Mesothelial cell of epicardium (in vitro differentiated cells): Measurements from ENCODE around the gene PACRG. TPM values are rescaled to one million over a fixed set of nuclear protein-coding genes. Genes with fewer than 3 reads are reported as not detected.

ENCODE experiments used
- DNase-seq, 2 experiments: peaks; one replicate each; pipeline ENCODE4 v3.0.0; 2021; ENCODE audit warnings: low spot score in 2 of 2; ENCODE audit not compliant: unreplicated experiment in 2 of 2
- H3K27ac Mint-ChIP-seq: 2 replicates; pipeline ENCODE4 v1.8.0; 2021; ENCODE audit warnings: mixed read lengths
- H3K27me3 Mint-ChIP-seq: 2 replicates; pipeline ENCODE4 v1.8.0; 2021; ENCODE audit warnings: low read depth, mixed read lengths
- H3K36me3 Mint-ChIP-seq: 2 replicates; pipeline ENCODE4 v1.8.0; 2021; ENCODE audit warnings: mixed read lengths
- H3K4me1 Mint-ChIP-seq: 2 replicates; pipeline ENCODE4 v1.8.0; 2021; ENCODE audit warnings: mixed read lengths
- H3K4me3 Mint-ChIP-seq: 2 replicates; pipeline ENCODE4 v1.8.0; 2021; ENCODE audit warnings: mild to moderate bottlenecking, moderate library complexity, mixed read lengths
- H3K9me3 Mint-ChIP-seq: 2 replicates; pipeline ENCODE4 v1.8.0; 2021; ENCODE audit warnings: mixed read lengths
- CTCF ChIP-seq: fragments of 200-600 bp; sonication (generic); IDR thresholded peaks from one replicate; pipeline ENCODE4 v1.5.0; 2021; ENCODE audit warnings: antibody characterized with exemption; ENCODE audit not compliant: unreplicated experiment
- total RNA-seq: library from RNA; stranded (reverse); gene quantifications from 3 replicates; pipeline ENCODE4 v1.2.1, GENCODE V29; 2021

PACRG gene
- total RNA-seq, 1 donor from 2014 or later: 1.6 TPM

GRCh38 chr6:163146036-163146435 lies 418.3 kb downstream of the PACRG start:
- no peaks in the 10 kb centered on the region for H3K36me3 Mint-ChIP-seq
- no peak for TF ChIP-seq CTCF
- no peaks in the 10 kb centered on the region for H3K9me3 Mint-ChIP-seq
- no peak for DNase-seq
- no peaks in the 10 kb centered on the region for H3K4me1 Mint-ChIP-seq
- H3K4me3 Mint-ChIP-seq: no peak overlapping the region
- H3K27me3 Mint-ChIP-seq: peaks cover 5% of the 10 kb centered on the region
- no peak overlapping the region for H3K27ac Mint-ChIP-seq

GRCh38 chr6:163147994-163148393 lies 420.2 kb downstream of the PACRG start:
- Mint-ChIP-seq H3K36me3 (no peaks in the 10 kb centered on the region), H3K27me3 (peaks cover 5% of the 10 kb centered on the region), H3K4me3 (no peak overlapping the region), H3K9me3 (no peaks in the 10 kb centered on the region), H3K27ac (no peak overlapping the region), H3K4me1 (no peaks in the 10 kb centered on the region)
- TF ChIP-seq CTCF: no peak
- no peak for DNase-seq

DNA sequence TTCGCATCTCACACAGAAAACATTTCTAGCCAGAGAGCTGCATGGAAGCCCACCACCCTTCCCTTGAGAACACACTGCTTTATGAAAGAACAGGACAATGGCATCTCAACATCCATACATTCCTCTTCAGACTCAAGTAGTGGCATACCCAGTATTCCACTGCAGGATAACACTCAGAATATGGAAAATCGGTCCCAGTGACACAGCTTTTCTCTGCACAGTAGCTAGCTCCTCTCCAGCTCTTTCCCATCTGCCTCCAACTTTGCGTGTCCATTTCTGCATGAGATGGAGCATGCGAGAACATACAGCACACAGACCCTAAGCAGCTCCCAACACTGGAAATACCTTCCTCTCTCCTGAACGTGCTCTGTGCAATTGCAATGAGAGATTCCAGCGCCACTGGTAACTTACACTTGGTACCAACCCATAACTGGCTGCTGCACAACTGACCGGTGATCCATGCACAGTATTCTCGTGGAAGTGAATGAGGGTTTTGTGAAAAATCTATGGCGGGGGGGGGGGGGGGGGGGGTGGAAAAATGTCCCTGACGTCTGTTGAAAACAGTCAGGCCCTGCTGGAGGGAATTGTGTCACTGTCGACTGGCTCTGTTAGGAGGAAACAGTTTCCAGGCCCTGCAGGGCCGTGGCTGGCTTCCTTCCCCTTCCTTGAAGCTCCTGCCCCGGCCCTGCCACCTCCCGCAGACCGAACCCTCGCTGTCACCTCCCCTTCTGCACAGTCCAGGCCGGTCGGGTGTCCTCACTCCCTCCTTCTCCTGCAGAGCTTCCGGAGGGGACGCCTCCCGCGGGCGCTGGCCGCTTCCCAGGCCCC lies 420.9 kb downstream of the PACRG start:
- DNase-seq: no peak
- no peak overlapping the region for H3K27ac Mint-ChIP-seq
- H3K9me3 Mint-ChIP-seq: no peaks in the 10 kb centered on the region
- peaks cover 5% of the 10 kb centered on the region for H3K27me3 Mint-ChIP-seq
- no peaks in the 10 kb centered on the region for H3K36me3 Mint-ChIP-seq
- no peak overlapping the region for H3K4me3 Mint-ChIP-seq
- TF ChIP-seq CTCF: no peak
- no peaks in the 10 kb centered on the region for H3K4me1 Mint-ChIP-seq

DNA sequence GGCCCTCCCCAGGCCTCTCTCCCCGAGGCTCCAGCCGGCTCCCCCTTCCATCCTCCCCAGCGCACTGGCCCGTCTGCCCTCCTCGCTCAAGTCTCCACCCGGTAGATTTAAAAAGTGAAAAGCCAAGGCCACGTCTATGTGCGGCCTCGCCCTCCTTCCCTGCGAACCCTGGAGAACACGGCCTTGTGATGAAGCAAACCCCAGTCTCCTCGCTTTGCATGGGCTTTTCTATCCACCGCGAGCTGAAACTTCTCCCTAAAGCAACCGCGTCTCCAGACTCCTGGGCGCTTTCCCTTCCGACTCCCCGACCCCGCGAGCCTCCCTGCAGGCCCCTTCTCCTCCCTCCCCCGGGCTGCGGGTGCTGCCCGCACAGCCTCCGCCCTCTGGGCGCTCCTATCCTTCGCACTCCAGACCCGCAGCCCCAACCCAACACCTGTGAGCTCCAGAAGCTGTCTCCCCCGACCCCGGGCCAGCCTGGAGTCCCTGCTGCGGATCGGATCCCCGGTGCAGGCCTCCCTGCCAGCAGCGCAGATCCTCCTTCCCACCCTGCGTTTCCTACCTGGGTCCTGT lies 421.6 kb downstream of the PACRG start:
- DNase-seq: no peak
- H3K4me1 Mint-ChIP-seq: no peaks in the 10 kb centered on the region
- TF ChIP-seq CTCF: no peak
- no peaks in the 10 kb centered on the region for H3K36me3 Mint-ChIP-seq
- H3K4me3 Mint-ChIP-seq: no peak overlapping the region
- H3K9me3 Mint-ChIP-seq: no peaks in the 10 kb centered on the region
- no peak overlapping the region for H3K27ac Mint-ChIP-seq
- peaks cover 5% of the 10 kb centered on the region for H3K27me3 Mint-ChIP-seq

DNA sequence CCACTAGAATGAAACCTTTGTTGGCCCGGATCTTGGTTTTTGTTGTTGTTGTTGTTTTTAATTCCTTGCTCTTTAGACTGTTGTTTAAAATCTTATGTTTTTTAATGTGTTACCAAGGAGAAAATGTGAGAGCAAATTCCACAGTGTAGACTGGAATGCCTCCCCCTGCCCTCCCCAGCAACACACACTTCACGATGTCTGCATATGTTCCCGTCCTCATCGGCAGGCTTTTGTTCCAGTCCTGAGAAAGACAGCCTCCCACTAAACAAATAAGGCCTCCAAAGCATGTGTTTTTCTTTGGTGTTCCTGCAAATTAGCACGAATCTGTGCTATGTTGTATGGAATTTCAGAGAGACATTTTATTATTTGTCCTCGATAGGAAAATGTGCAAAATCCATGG lies 423.4 kb downstream of the PACRG start:
- Mint-ChIP-seq H3K27ac (no peak overlapping the region), H3K4me3 (no peak overlapping the region), H3K36me3 (no peaks in the 10 kb centered on the region), H3K27me3 (peaks cover 6% of the 10 kb centered on the region), H3K9me3 (no peaks in the 10 kb centered on the region), H3K4me1 (no peaks in the 10 kb centered on the region)
- no peak for TF ChIP-seq CTCF
- DNase-seq: no peak
